Endodermal cell (in vitro differentiated cells): ENCODE results near the gene MTM1. TPM values are rescaled to one million over a fixed set of nuclear protein-coding genes. Genes with fewer than 3 reads are reported as not detected.

Experiments
- DNase-seq: peaks from one replicate; pipeline ENCODE4 v3.0.0-alpha.2; 2017
- H3K27ac ChIP-seq: 2 replicates; pipeline ENCODE4 v1.5.1; 2013; ENCODE audit warnings: mild to moderate bottlenecking, low read depth, low read length, moderate library complexity
- H3K27me3 ChIP-seq: 2 replicates; pipeline ENCODE4 v1.6.1; 2013; ENCODE audit warnings: mild to moderate bottlenecking, low read length, moderate library complexity; ENCODE audit not compliant: insufficient read depth, control insufficient read depth, poor library complexity, severe bottlenecking
- H3K36me3 ChIP-seq: 2 replicates; pipeline ENCODE4 v1.7.0; 2013; ENCODE audit warnings: mild to moderate bottlenecking, low read length, moderate library complexity; ENCODE audit not compliant: control insufficient read depth, insufficient read depth
- H3K4me1 ChIP-seq: one replicate; pipeline ENCODE4 v1.7.0; 2013; ENCODE audit warnings: low read length; ENCODE audit not compliant: control insufficient read depth, insufficient read depth
- H3K4me3 ChIP-seq: 2 replicates; pipeline ENCODE4 v1.5.1; 2013; ENCODE audit warnings: mild to moderate bottlenecking, low read length, moderate library complexity
- H3K9ac ChIP-seq: 2 replicates; pipeline ENCODE4 v1.6.1; 2013; ENCODE audit warnings: mild to moderate bottlenecking, low read length, moderate library complexity; ENCODE audit not compliant: poor library complexity, severe bottlenecking; ENCODE audit errors: extremely low read depth
- H3K9me3 ChIP-seq: 2 replicates; pipeline ENCODE4 v1.6.1; 2013; ENCODE audit warnings: mild to moderate bottlenecking, low read length, moderate library complexity; ENCODE audit not compliant: control insufficient read depth
- H3K27ac Mint-ChIP-seq: 2 replicates; pipeline ENCODE4 v1.8.0; 2020; ENCODE audit warnings: mixed read lengths
- H3K27me3 Mint-ChIP-seq: 2 replicates; pipeline ENCODE4 v1.8.0; 2021; ENCODE audit warnings: mild to moderate bottlenecking, mixed read lengths; ENCODE audit not compliant: insufficient read depth
- H3K36me3 Mint-ChIP-seq: 2 replicates; pipeline ENCODE4 v1.8.0; 2020; ENCODE audit warnings: low read depth, mixed read lengths
- H3K4me1 Mint-ChIP-seq: 2 replicates; pipeline ENCODE4 v1.8.0; 2020; ENCODE audit warnings: mixed read lengths
- H3K4me3 Mint-ChIP-seq: 2 replicates; pipeline ENCODE4 v1.8.0; 2020; ENCODE audit warnings: mild to moderate bottlenecking, moderate library complexity, mixed read lengths
- H3K9me3 Mint-ChIP-seq: 2 replicates; pipeline ENCODE4 v1.8.0; 2020; ENCODE audit warnings: mild to moderate bottlenecking, mixed read lengths
- WGBS, 2 experiments: methylation state at CpG; one replicate each; pipeline versions ENCODE4 v1.1.5 to v1.1.7; 2013; ENCODE audit warnings: missing lambda C conversion rate in 2 of 2, mixed read lengths in 1 of 2; ENCODE audit not compliant: insufficient coverage in 1 of 2, insufficient read length in 1 of 2; 5-methylcytosine and 5-hydroxymethylcytosine counted together
- total RNA-seq, 2 donors: library from RNA; stranded (reverse); fragmentation: NEBNext Ultra II Directional in 1 of 2; extraction: Animal tissue kit (Norgen Biotek cat#: 25700) in 1 of 2; gene quantifications; 2 replicates in 1 of 2; 3 replicates in 1 of 2; pipeline ENCODE4 v1.2.1, GENCODE V29; 2021
- TF ChIP-seq, protein P1 (sequence below): fragments of 200-600 bp; sonication (generic); conservative IDR thresholded peaks from 2 replicates; pipeline ENCODE4 v1.5.0; 2021; ENCODE audit warnings: antibody characterized with exemption, mild to moderate bottlenecking

The MTM1 gene
- total RNA-seq, 2 donors from 2014 or later = 5.9 to 9.8 TPM

DNA sequence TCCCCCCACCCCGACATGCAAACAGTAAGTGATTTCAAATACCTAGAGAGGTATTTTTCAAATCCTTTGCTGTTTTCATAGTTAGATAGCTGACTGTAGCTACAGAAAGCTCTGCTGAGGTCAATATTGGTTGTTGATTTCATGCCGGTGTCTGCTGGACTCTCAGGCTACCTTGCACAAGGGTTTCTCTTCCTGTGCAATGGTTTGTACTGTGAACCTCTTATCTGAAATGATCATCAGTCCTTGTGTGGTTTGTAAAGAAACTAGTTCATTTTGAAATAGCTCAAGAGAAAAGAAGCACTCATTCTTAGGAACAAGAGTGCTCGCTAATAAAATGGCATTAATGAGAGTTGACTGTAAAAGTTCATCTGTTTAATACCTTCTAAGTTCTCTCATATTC, 2.1 kb downstream of the MTM1 start:
- no peak overlapping the region for H3K27ac ChIP-seq
- peaks cover 29% of the 10 kb centered on the region for H3K4me1 Mint-ChIP-seq
- 78% methylated on average over 2 of the region's 3 CpGs; no CpG with 5 or more reads in 1 of the 2 experiments for WGBS, 2 experiments
- no peaks in the 10 kb centered on the region for H3K27me3 ChIP-seq
- H3K4me1 ChIP-seq = no peaks in the 10 kb centered on the region
- no peaks in the 10 kb centered on the region for H3K36me3 ChIP-seq
- no peak overlapping the region for H3K4me3 Mint-ChIP-seq
- H3K27me3 Mint-ChIP-seq = peaks cover 4% of the 10 kb centered on the region
- no peaks in the 10 kb centered on the region for H3K9me3 ChIP-seq
- H3K36me3 Mint-ChIP-seq = no peaks in the 10 kb centered on the region
- TF ChIP-seq, protein P1, sequence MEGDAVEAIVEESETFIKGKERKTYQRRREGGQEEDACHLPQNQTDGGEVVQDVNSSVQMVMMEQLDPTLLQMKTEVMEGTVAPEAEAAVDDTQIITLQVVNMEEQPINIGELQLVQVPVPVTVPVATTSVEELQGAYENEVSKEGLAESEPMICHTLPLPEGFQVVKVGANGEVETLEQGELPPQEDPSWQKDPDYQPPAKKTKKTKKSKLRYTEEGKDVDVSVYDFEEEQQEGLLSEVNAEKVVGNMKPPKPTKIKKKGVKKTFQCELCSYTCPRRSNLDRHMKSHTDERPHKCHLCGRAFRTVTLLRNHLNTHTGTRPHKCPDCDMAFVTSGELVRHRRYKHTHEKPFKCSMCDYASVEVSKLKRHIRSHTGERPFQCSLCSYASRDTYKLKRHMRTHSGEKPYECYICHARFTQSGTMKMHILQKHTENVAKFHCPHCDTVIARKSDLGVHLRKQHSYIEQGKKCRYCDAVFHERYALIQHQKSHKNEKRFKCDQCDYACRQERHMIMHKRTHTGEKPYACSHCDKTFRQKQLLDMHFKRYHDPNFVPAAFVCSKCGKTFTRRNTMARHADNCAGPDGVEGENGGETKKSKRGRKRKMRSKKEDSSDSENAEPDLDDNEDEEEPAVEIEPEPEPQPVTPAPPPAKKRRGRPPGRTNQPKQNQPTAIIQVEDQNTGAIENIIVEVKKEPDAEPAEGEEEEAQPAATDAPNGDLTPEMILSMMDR = no peak
- peaks cover 51% of the 10 kb centered on the region for H3K9me3 Mint-ChIP-seq
- H3K9ac ChIP-seq = no peak overlapping the region
- no peak for DNase-seq
- H3K27ac Mint-ChIP-seq = no peak overlapping the region
- H3K4me3 ChIP-seq = no peak overlapping the region

DNA sequence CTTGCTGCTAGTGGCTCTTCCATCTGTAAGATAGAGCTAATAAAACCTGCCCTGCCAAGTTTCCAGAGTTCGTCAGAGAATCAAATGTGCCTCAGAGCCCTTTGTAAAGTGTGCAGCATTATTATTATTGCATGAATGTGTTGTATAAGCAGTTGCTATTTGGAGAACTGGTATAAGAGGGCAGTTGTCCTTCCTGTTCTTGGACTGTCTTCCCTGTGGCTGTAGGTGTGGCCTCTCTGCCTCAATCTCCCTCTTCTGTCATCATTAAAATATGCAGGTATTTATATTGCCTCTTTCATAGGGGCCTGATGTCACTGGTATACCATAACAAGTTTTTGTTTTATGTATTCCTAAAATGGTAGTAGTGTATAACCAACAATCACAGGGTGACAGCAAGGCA, 3.8 kb downstream of the MTM1 start:
- DNase-seq = no peak
- no peak overlapping the region for H3K4me3 ChIP-seq
- no peaks in the 10 kb centered on the region for H3K36me3 Mint-ChIP-seq
- no peak overlapping the region for H3K4me3 Mint-ChIP-seq
- TF ChIP-seq, protein P1 = no peak
- no peaks in the 10 kb centered on the region for H3K9me3 ChIP-seq
- peaks cover 21% of the 10 kb centered on the region for H3K4me1 Mint-ChIP-seq
- H3K27me3 ChIP-seq = no peaks in the 10 kb centered on the region
- no peak overlapping the region for H3K9ac ChIP-seq
- no peak overlapping the region for H3K27ac ChIP-seq
- H3K36me3 ChIP-seq = no peaks in the 10 kb centered on the region
- H3K27ac Mint-ChIP-seq = no peak overlapping the region
- H3K9me3 Mint-ChIP-seq = peaks cover 51% of the 10 kb centered on the region
- no peaks in the 10 kb centered on the region for H3K4me1 ChIP-seq
- H3K27me3 Mint-ChIP-seq = peaks cover 4% of the 10 kb centered on the region
- 79 to 100% methylated on average over 1 of the region's 1 CpG for WGBS, 2 experiments

DNA sequence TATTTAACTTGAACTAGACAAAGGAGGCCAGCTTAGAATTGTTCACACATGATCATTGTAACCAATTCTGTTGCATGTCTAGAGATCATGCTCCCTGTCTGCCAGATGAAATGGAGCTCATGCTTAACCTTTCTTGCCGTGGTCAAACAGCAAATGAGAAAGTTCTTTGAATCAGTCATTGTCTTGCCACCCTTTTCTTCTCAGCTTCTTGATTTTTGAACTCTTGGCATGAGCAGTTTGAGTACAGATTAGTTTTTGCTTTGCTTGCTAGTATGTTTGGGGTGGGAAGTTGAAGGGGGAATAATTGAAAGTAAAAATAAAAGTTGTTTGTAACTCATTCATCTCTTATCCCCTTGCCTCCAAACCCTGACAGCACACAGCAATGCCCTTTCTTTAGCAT, 4.7 kb downstream of the MTM1 start:
- H3K9ac ChIP-seq = no peak overlapping the region
- H3K27ac Mint-ChIP-seq = no peak overlapping the region
- H3K9me3 ChIP-seq = no peaks in the 10 kb centered on the region
- H3K4me3 Mint-ChIP-seq = no peak overlapping the region
- no peaks in the 10 kb centered on the region for H3K27me3 ChIP-seq
- no peaks in the 10 kb centered on the region for H3K36me3 Mint-ChIP-seq
- H3K9me3 Mint-ChIP-seq = peaks cover 50% of the 10 kb centered on the region
- 80 to 82% methylated on average over 1 of the region's 1 CpG for WGBS, 2 experiments
- H3K4me1 Mint-ChIP-seq = peaks cover 21% of the 10 kb centered on the region
- TF ChIP-seq, protein P1 = no peak
- H3K27ac ChIP-seq = no peak overlapping the region
- H3K4me1 ChIP-seq = no peaks in the 10 kb centered on the region
- no peak overlapping the region for H3K4me3 ChIP-seq
- no peak for DNase-seq
- no peaks in the 10 kb centered on the region for H3K36me3 ChIP-seq
- H3K27me3 Mint-ChIP-seq = peaks cover 4% of the 10 kb centered on the region
